GM18520 (cell line): ENCODE data around the gene ADCK2.
"Not testable (repeated sequence)": the region's sequence is repeated elsewhere in the genome, so short reads cannot be mapped to it uniquely, and the experiment has no call there.

Source experiments
- ATAC-seq: cut with Tn5 transposase; IDR thresholded peaks from one replicate; pipeline ENCODE4 v1.9.1; 2021; ENCODE audit not compliant: unreplicated experiment

ADCK2 gene

GRCh38 chr7:140693849-140694248, 21.1 kb downstream of the ADCK2 start:
- not testable (repeated sequence) for ATAC-seq

- no peak for ATAC-seq
Observed at GRCh38 chr7:140694592-140694991, 21.8 kb downstream of the ADCK2 start.

- ATAC-seq = no peak
Observed at GRCh38 chr7:140695381-140695780, 22.6 kb downstream of the ADCK2 start.

- ATAC-seq = peak; percentile 81
Observed at GRCh38 chr7:140696024-140696679, 23.4 kb downstream of the ADCK2 start.

- peak; percentile 73 for ATAC-seq
Observed at GRCh38 chr7:140696680-140697446, 24.1 kb downstream of the ADCK2 start, which contains the start of gene NDUFB2. Gene NDUFB2, plus strand, starts transcription at chr7:140696708. Its CDS starts 37 bp downstream, at chr7:140696745.

GRCh38 chr7:140697447-140698143, 24.9 kb downstream of the ADCK2 start:
- ATAC-seq = no peak

- ATAC-seq = no peak
Observed at GRCh38 chr7:140698477-140698876, 25.7 kb downstream of the ADCK2 start.

- no peak for ATAC-seq
Observed at GRCh38 chr7:140702774-140703173, 30.0 kb downstream of the ADCK2 start.

GRCh38 chr7:140704205-140704604, 31.5 kb downstream of the ADCK2 start:
- no peak for ATAC-seq

- no peak for ATAC-seq
Observed at GRCh38 chr7:140707132-140707531, 34.4 kb downstream of the ADCK2 start.

- ATAC-seq = not testable (repeated sequence)
Observed at GRCh38 chr7:140708764-140709163, 36.0 kb downstream of the ADCK2 start.

GRCh38 chr7:140712392-140712791, 39.6 kb downstream of the ADCK2 start:
- not testable (repeated sequence) for ATAC-seq

GRCh38 chr7:140714331-140715040, 41.7 kb downstream of the ADCK2 start:
- ATAC-seq = no peak

GRCh38 chr7:140719721-140720120, 47.0 kb downstream of the ADCK2 start:
- ATAC-seq = no peak

GRCh38 chr7:140722254-140722653, 49.5 kb downstream of the ADCK2 start:
- ATAC-seq = no peak

- no peak for ATAC-seq
Observed at GRCh38 chr7:140723006-140723405, 50.3 kb downstream of the ADCK2 start.

- no peak for ATAC-seq
Observed at GRCh38 chr7:140723574-140723973, 50.8 kb downstream of the ADCK2 start.

GRCh38 chr7:140724706-140725105, 52.0 kb downstream of the ADCK2 start:
- ATAC-seq = no peak

- no peak for ATAC-seq
Observed at GRCh38 chr7:140726281-140726680, 53.5 kb downstream of the ADCK2 start.

GRCh38 chr7:140732416-140732815, 59.7 kb downstream of the ADCK2 start:
- ATAC-seq = no peak

- ATAC-seq = no peak
Observed at GRCh38 chr7:140734096-140734495, 61.4 kb downstream of the ADCK2 start.
